ENCODE data around the gene CD2AP.
"Not testable (repeated sequence)": the region's sequence is repeated elsewhere in the genome, so short reads cannot be mapped to it uniquely, and the experiment has no call there.

Gene CD2AP

DNA sequence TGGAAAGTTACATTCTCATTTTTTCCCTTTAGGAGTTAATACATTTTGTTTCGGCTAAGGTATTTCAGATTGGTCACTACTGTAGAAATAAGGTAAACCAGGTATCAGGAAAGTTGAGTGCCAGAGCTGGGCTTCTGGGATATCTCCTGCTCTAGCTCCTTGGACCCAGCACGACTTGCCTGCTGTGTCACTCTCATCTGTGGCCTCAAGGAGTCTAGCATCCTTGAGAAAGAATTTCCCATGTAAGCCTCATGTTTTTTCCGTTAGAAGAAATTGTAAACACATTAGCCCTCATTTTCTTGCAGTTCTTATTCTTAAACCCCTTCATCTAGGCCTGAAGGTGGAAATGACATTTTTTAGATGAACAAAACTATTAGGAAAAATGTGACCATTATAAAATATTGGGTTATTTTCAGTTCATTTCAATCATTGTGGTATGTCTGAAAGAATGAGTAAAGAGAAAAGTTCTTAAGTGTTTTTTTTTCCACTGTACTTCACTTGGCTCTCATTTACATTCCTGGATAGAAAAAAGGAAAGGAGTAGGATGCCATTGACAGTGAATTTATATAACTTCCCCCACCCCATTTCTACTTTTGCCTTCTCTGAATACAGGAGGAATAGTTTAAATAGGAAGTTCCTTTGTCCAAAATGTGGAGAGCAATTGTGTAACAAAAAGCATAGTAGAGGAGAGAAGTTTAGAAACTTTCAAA lies 46.7 kb downstream of the CD2AP start:
- TF ChIP-seq JUND (IDR thresholded peaks at IDR 0.05; ENCODE audit: low read depth): no peak
- in situ Hi-C loops (cut with HindIII; ENCODE audit: low pct_unique_long_range_greater_than_20kb, low sequenced_read_pairs): no loop called here
- no peak for DNase-seq (ENCODE audit: low read depth in 1 of 2, low spot score in 1 of 2)

- no peak for TF ChIP-seq JUND (IDR thresholded peaks at IDR 0.05; ENCODE audit: low read depth)
- DNase-seq (ENCODE audit: low read depth in 1 of 2, low spot score in 1 of 2): no peak
- in situ Hi-C loops (cut with HindIII; ENCODE audit: low pct_unique_long_range_greater_than_20kb, low sequenced_read_pairs): no loop called here
Observed at GRCh38 chr6:47525330-47526057, 47.9 kb downstream of the CD2AP start.

- TF ChIP-seq JUND (IDR thresholded peaks at IDR 0.05; ENCODE audit: low read depth): no peak
- in situ Hi-C loops (cut with HindIII; ENCODE audit: low pct_unique_long_range_greater_than_20kb, low sequenced_read_pairs): no loop called here
- no peak for DNase-seq (ENCODE audit: low read depth in 1 of 2, low spot score in 1 of 2)
Observed at GRCh38 chr6:47527274-47527673, 49.7 kb downstream of the CD2AP start.

GRCh38 chr6:47529734-47530133 lies 52.1 kb downstream of the CD2AP start:
- DNase-seq (ENCODE audit: low read depth in 1 of 2, low spot score in 1 of 2): no peak
- TF ChIP-seq JUND (IDR thresholded peaks at IDR 0.05; ENCODE audit: low read depth): no peak
- in situ Hi-C loops (cut with HindIII; ENCODE audit: low pct_unique_long_range_greater_than_20kb, low sequenced_read_pairs): no loop called here

DNA sequence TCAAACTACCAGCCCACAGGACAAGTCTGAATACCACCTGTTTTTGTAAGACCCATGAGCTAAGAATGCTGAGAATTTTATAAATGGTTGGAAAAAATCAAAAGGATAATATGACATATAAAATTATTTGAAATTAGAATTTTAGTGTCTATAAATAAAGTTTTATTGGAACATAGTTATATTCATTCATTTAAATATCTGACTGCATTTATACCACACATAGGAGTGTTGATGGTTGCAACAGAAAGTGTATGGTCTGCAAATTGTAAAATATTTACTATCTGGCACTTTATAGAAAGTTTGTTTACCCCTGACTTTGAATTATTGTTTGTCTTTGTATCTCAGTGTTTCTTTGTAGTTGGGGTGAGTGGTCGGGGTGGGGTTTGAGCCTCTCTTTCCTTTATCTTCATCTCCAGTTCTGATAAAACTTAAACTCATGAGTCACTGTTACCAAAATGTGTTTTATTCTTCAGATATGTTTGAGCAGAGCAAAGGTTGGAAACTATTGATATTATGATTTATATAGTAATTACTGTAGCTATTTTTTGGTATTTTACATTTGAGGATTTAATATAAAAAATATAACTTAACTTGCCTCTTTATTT lies 55.5 kb downstream of the CD2AP start:
- no peak for DNase-seq (ENCODE audit: low read depth in 1 of 2, low spot score in 1 of 2)
- TF ChIP-seq JUND (IDR thresholded peaks at IDR 0.05; ENCODE audit: low read depth): no peak
- in situ Hi-C loops (cut with HindIII; ENCODE audit: low pct_unique_long_range_greater_than_20kb, low sequenced_read_pairs): no loop called here

DNA sequence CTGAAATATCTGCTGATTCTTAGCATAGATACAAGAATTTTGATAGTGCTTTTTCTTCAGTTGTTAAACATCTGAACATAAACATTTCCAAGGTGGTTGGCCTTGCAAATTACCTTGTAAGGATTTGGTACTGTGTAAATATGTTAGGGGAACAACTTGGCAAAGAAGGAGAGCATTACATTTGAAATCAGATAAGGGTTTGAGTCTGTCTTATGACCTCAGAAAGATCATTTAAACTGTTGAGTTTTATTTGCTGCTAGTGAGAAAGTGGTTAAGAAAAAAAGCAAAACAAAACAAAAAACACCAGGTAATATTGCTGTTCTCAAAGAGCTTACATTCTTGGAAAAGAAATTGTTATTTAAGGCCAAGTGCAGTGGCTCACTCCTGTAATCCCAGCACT lies 56.5 kb downstream of the CD2AP start:
- no peak for DNase-seq (ENCODE audit: low read depth in 1 of 2, low spot score in 1 of 2)
- in situ Hi-C loops (cut with HindIII; ENCODE audit: low pct_unique_long_range_greater_than_20kb, low sequenced_read_pairs): no loop called here
- no peak for TF ChIP-seq JUND (IDR thresholded peaks at IDR 0.05; ENCODE audit: low read depth)

DNA sequence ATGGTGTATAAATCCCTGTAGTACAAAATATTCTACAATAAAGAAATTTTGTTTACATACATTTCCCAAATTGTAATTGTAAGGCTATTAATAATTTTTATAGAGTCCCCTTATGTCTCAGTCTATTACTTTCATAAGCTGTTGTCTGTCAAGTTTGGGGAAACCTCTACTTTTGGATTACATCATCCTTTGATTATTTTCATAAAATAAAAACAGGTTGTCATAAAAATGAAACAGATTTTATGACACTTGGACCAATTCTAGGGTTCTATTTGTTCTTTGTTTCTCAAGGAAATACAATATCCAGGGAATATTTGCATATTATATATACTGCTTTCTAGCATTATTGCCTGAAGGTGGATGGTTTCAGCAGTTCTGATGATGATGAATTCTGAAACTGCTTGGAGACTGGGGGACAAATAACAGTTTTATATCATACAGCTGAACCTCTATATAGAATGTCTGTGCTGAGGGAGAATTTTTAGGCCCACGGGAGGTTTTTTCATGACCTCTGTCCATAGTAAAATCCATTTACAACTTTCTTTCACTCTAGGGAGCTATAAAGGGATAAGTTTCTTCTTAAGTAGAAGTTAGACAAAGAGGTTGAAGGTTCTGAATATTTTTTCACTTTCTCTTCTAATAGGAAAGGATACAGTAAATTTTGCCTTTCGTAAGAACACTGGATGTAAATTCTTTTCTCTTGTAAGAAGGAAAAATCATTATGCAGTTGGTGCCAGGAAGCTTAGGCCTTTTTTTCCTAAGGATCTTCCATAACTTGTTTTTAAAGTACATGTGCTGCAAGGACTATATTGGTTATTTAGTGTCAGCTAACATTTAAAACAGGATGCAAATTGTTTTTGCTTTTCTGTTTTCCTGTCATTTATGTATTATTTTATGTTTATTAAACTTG lies 58.0 kb downstream of the CD2AP start:
- in situ Hi-C loops (cut with HindIII; ENCODE audit: low pct_unique_long_range_greater_than_20kb, low sequenced_read_pairs): no loop called here
- DNase-seq (ENCODE audit: low read depth in 1 of 2, low spot score in 1 of 2): no peak
- TF ChIP-seq JUND (IDR thresholded peaks at IDR 0.05; ENCODE audit: low read depth): no peak

GRCh38 chr6:47536816-47537401 lies 59.3 kb downstream of the CD2AP start:
- no peak for TF ChIP-seq JUND (IDR thresholded peaks at IDR 0.05; ENCODE audit: low read depth)
- in situ Hi-C loops (cut with HindIII; ENCODE audit: low pct_unique_long_range_greater_than_20kb, low sequenced_read_pairs): no loop called here
- no peak for DNase-seq (ENCODE audit: low read depth in 1 of 2, low spot score in 1 of 2)

- TF ChIP-seq JUND (IDR thresholded peaks at IDR 0.05; ENCODE audit: low read depth): no peak
- in situ Hi-C loops (cut with HindIII; ENCODE audit: low pct_unique_long_range_greater_than_20kb, low sequenced_read_pairs): no loop called here
- DNase-seq (ENCODE audit: low read depth in 1 of 2, low spot score in 1 of 2): no peak
Observed at GRCh38 chr6:47545223-47545622, 67.6 kb downstream of the CD2AP start.

DNA sequence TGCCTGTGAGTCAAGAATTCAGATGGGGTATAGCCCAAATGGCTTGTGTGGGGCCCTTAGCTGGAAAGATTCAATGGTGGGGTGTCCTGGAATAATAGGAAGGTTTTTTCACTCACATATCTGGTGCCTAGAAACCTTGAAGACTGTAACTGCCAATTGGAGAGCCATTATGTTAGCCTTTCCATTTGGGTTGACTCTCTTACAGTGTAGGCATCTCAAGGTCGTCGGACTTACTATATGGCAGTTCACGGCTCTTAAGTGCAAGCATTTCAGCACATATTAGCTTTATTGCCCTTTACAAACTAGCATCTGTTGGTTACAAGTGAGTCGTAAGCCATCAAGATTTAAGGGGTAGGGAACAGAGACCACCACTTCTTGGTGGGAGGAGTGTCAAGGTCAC lies 74.1 kb downstream of the CD2AP start:
- TF ChIP-seq JUND (IDR thresholded peaks at IDR 0.05; ENCODE audit: low read depth): no peak
- in situ Hi-C loops (cut with HindIII; ENCODE audit: low pct_unique_long_range_greater_than_20kb, low sequenced_read_pairs): no loop called here

GRCh38 chr6:47552319-47552718 lies 74.7 kb downstream of the CD2AP start:
- no peak for DNase-seq (ENCODE audit: low read depth in 1 of 2, low spot score in 1 of 2)
- no peak for TF ChIP-seq JUND (IDR thresholded peaks at IDR 0.05; ENCODE audit: low read depth)
- in situ Hi-C loops (cut with HindIII; ENCODE audit: low pct_unique_long_range_greater_than_20kb, low sequenced_read_pairs): no loop called here

More for the DNA sequence above, 74.1 kb downstream of the CD2AP start:
- DNase-seq (ENCODE audit: low read depth in 1 of 2, low spot score in 1 of 2): no peak

DNA sequence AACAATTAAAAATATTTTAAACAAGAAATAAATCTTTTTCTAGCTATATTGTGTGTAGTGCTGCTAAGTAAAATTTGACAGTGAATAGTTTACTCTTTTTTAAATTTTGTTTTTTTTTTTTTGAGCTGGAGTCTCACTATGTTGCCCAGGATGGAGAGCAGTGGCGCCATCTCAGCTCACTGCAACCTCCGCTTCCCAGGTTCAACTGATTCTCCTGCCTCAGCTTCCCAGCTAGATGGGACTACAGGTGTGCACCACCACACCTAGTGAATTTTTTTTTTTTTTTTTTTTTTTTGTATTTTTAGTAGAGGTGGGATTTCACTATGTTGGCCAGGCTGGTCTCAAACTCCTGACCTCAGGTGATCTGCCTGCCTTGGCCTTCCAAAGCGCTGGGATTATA lies 75.7 kb downstream of the CD2AP start:
- in situ Hi-C loops (cut with HindIII; ENCODE audit: low pct_unique_long_range_greater_than_20kb, low sequenced_read_pairs): not testable (repeated sequence)

GRCh38 chr6:47556459-47556858 lies 78.9 kb downstream of the CD2AP start:
- in situ Hi-C loops (cut with HindIII; ENCODE audit: low pct_unique_long_range_greater_than_20kb, low sequenced_read_pairs); DNase-seq (ENCODE audit: low read depth in 1 of 2, low spot score in 1 of 2): not testable (repeated sequence)

More for the DNA sequence above, 75.7 kb downstream of the CD2AP start:
- not testable (repeated sequence) for DNase-seq (ENCODE audit: low read depth in 1 of 2, low spot score in 1 of 2)

Measured in T47D (cell line).